COLO668 (cell line): ENCODE data around the gene H6PD.

ENCODE experiments used
- DNase-seq: peaks from one replicate; lab custom pipeline; 2025; ENCODE audit not compliant: unreplicated experiment; lab: John Stamatoyannopoulos, UW

The H6PD gene, protein sequence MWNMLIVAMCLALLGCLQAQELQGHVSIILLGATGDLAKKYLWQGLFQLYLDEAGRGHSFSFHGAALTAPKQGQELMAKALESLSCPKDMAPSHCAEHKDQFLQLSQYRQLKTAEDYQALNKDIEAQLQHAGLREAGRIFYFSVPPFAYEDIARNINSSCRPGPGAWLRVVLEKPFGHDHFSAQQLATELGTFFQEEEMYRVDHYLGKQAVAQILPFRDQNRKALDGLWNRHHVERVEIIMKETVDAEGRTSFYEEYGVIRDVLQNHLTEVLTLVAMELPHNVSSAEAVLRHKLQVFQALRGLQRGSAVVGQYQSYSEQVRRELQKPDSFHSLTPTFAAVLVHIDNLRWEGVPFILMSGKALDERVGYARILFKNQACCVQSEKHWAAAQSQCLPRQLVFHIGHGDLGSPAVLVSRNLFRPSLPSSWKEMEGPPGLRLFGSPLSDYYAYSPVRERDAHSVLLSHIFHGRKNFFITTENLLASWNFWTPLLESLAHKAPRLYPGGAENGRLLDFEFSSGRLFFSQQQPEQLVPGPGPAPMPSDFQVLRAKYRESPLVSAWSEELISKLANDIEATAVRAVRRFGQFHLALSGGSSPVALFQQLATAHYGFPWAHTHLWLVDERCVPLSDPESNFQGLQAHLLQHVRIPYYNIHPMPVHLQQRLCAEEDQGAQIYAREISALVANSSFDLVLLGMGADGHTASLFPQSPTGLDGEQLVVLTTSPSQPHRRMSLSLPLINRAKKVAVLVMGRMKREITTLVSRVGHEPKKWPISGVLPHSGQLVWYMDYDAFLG

GRCh38 chr1:9234223-9235095 lies at the start of gene H6PD:
H6PD (plus strand) TSS chr1:9234774; CDS start chr1:9244935, 10,161 bp downstream.
- DNase-seq: peak; percentile 97

- DNase-seq: no peak
Observed at GRCh38 chr1:9186082-9186859, 48.3 kb upstream of the H6PD start.

GRCh38 chr1:9187004-9187403 lies 47.6 kb upstream of the H6PD start:
- DNase-seq: no peak

- no peak for DNase-seq
Observed at GRCh38 chr1:9190234-9190633, 44.3 kb upstream of the H6PD start.

GRCh38 chr1:9191231-9191630 lies 43.3 kb upstream of the H6PD start:
- DNase-seq: no peak

- DNase-seq: no peak
Observed at GRCh38 chr1:9192578-9193232, 41.9 kb upstream of the H6PD start.

- no peak for DNase-seq
Observed at GRCh38 chr1:9193233-9193625, 41.3 kb upstream of the H6PD start.

DNA sequence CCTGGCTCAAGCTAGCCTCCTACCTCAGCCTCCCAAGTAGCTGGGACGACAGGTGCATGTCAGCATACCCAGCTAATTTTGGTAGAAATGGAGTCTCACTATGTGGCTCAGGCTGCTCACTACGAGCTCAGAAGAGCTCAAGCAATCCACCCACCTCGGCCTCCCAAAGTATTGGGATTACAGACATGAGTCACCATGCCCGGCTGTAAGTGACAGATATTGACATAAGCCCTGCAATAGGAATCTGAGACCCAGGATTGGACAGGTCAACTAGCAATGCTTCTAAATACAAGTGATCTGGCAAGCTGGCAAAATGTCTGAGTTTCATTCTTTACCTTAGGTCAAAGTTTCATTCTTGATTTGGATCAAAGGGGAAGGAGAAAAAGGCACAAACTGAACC lies 40.5 kb upstream of the H6PD start:
- DNase-seq: peak; percentile 52

- DNase-seq: no peak
Observed at GRCh38 chr1:9195651-9196050, 38.9 kb upstream of the H6PD start.

DNA sequence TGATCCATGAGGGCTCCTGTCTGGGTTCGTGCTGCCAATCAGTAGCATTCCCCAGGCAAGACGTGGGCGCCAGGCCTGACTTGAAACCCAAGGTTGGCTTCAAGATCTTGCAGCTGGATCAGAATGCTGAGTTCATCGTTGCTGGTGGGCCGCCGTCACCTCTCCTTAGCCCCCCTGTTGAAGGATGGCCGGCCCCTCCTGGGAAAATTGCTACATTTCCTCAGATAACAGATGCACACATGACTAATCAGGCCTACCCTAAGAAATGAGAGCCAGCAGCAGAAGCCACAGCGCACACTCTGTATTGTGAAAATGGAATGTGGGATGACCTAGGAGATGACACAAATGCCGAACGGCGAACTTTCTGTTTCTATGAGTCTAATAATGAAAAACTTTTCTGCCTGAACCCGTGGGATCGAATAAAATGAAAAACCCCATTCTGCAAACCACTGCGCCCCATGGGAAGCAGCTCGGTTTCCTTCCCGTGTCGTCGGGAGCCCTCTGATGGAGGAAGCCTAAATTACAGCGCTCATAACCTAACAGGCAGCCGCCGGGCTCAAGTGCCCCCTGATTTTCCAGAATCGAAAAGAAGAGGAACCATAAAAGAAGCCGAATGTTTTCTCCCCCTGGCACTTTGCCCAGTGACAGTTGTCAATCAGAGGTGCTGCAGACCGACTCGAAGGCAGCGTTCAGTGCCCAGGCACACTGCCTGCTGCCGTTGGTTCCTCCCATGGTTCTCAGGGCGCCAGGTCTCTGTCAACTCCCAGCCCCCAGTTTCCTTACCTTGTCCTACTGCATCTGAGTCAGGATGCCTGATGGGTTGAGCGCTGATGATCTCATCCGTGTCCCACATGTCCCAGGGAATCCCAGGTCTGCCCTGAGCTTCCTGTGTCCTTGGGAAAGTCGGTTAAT lies 38.2 kb upstream of the H6PD start:
- peak; percentile 84 for DNase-seq

DNA sequence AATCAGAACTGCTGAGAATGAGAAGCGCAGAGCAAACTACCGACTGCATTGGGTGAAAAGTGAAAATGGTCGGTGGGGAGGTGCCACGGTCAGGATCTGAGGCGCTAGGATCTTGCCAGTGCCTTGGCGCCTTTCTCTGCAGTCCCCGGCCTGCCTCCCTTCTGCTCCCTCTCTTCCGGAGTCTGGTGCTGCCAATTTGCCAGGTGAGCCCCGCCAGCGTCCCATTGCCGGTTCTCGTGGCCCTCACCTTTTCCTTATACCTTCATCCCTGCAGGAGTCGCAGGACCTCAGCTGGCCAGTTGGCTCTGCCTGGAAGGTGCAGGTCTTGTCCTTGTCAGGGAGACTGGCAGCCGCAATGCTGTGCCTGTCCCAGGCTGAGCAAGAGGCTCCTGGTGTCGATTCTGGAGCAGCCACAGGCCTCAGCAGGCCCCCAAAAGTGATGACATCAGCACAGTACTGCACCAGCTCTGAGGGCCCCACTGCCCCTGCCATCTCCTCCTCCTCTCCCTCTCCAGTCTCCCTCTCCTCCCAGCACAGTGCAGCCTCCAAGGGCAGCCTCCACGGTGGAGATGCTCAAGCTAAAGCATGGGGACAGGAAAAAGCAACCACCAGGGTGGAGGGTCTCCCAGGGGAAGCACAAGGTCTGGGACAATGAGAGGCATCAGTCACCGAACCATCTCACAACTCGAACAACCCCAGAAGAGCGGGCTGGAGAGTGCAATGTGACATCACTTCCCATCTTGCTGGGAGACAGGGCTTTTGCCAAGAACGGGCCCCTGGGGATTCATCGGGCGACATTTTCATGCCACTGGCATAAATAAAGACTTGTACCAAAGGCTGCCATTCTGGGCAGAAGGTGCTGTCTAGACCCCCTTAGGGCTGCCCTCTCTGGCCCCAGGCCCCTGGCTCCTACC lies 37.1 kb upstream of the H6PD start:
- no peak for DNase-seq

GRCh38 chr1:9198538-9199361 lies 35.8 kb upstream of the H6PD start:
- peak; percentile 39 for DNase-seq

- DNase-seq: no peak
Observed at GRCh38 chr1:9200441-9200840, 34.1 kb upstream of the H6PD start.

DNA sequence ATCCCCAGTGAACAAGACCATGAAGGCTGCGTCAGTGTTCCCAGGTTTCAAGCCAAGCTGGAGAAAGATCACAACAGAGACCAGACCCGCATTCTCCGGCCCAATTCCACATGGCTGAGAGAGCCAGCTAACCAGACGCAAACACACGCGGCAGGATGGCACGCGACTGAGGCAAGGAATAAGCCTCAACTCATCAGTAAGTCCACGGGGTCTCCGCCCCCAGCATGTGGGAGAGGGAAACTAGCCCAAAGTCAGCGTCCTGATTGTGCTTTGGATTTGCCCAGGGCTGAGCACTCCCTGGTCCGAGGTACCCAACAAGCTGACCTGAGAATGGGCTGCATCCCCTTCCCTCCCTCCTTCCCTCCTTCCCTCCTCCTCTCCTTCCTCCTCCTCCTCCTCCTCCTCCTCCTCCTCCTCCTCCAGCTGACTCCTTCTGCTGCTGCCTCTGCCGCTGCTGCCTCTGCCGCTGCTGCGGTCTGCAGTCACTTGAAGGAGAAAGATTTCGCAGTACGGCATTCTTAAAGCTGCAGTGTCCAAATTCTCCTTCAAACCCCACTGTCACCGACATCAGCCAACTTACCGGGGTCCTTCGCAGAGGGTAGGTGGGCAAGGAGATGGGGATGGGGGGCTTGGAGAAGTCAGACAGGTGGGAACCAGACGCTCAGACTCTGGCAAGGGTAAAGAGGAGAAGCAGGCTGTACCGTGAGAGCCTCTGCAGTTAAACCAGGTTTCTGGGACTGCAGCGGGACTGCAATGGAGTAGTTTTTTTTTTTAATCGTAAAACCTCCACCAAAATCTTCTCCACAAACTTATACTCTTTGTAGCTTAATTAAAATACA lies 33.0 kb upstream of the H6PD start:
- no peak for DNase-seq

DNA sequence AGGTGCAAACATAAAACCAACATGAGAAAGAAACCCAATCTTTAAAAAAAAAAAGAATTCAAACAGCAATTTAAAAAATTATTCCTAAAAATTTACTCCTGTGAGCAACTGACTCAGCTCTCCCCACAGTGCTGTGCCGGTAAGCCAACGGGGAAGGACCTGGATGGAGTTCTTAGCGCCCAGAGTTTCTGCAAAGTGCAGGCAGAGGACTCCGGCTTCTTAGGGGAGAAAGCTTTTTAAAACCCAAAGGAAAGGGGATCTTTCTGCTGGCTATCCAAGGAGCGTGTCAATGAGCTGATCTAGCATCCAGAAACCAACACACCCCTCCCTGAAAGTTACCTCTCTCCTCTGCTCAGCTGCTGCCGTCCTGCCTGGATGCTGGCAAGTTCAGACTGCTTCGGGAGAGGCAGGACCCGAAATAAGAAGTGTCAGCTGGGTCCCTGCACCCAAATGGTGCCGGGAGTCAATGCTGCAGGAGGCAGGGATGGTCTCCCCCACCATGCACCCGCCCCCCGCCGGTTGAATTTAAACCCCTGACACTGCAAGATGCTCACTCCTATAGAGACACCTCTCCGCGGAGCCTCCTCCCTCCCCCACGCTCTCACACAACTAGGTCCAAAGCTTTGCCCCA lies 32.2 kb upstream of the H6PD start:
- no peak for DNase-seq

- no peak for DNase-seq
Observed at GRCh38 chr1:9203511-9203982, 31.0 kb upstream of the H6PD start.
